Osteocyte (in vitro differentiated cells): ENCODE data around the gene TMEM237. TPM values are rescaled to one million over a fixed set of nuclear protein-coding genes. Genes with fewer than 3 reads are reported as not detected.

ENCODE experiments used
- DNase-seq: peaks from one replicate; pipeline ENCODE4 v3.0.0; 2021; ENCODE audit warnings: mixed read lengths; ENCODE audit not compliant: unreplicated experiment; ENCODE audit errors: extremely low spot score
- H3K27ac Mint-ChIP-seq: one replicate; pipeline ENCODE4 v1.8.0; 2021; ENCODE audit warnings: mild to moderate bottlenecking, mixed read lengths; ENCODE audit not compliant: unreplicated experiment
- H3K27me3 Mint-ChIP-seq: one replicate; pipeline ENCODE4 v1.8.0; 2021; ENCODE audit warnings: mixed read lengths; ENCODE audit not compliant: unreplicated experiment
- H3K36me3 Mint-ChIP-seq: one replicate; pipeline ENCODE4 v1.8.0; 2021; ENCODE audit warnings: mixed read lengths; ENCODE audit not compliant: unreplicated experiment
- H3K4me1 Mint-ChIP-seq: one replicate; pipeline ENCODE4 v1.8.0; 2021; ENCODE audit warnings: mixed read lengths; ENCODE audit not compliant: unreplicated experiment
- H3K4me3 Mint-ChIP-seq: one replicate; pipeline ENCODE4 v1.8.0; 2021; ENCODE audit warnings: mild to moderate bottlenecking, moderate library complexity, mixed read lengths; ENCODE audit not compliant: unreplicated experiment
- H3K9me3 Mint-ChIP-seq: one replicate; pipeline ENCODE4 v1.8.0; 2021; ENCODE audit warnings: mixed read lengths; ENCODE audit not compliant: unreplicated experiment
- total RNA-seq: library from RNA; stranded (reverse); gene quantifications from 2 replicates; pipeline ENCODE4 v1.2.1, GENCODE V29; 2021
- TF ChIP-seq, protein P1 (sequence below): fragments of 200-600 bp; sonication (generic); IDR thresholded peaks from 2 replicates; pipeline ENCODE4 v1.5.0; 2021; ENCODE audit warnings: antibody characterized with exemption, mild to moderate bottlenecking, moderate library complexity

Gene TMEM237
- total RNA-seq, 1 donor from 2014 or later = 38.6 TPM

DNA sequence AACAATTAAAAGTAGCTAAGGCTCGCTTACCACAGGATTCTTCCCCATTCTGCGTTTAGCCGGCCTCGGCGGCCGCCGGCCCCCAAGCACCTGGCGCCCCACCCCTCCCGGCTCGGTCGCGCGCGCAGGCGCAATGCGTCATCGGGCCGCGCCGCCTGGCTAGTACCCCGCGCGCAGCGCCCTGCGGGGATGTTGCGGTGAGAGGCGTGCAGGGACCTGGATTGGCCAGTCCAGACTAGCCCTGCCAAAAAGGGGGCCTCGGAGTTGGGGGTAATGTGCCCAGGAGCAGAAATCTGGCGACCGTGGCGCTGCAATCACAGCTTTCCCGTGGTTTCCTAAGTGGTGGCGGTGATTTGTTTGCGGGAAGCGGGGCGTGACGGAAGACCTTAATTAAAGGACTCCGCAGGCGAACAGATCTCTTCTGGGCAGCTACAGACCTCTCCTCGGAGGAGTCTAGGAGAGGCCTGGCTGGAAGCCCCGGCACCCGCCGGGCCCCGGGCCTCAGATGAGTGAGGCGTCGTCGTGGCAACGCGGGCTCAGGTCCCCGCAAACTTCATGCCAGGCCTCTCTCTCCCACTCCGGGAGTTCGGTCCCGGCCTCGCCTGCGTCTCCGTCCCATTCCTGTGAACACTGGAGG, 606 bp downstream of the TMEM237 start:
- peak; percentile 97 for DNase-seq
- Mint-ChIP-seq H3K27ac (peak overlapping the region; percentile 99), H3K27me3 (no peaks in the 10 kb centered on the region), H3K9me3 (no peaks in the 10 kb centered on the region), H3K4me1 (peaks cover 19% of the 10 kb centered on the region), H3K36me3 (peaks cover 9% of the 10 kb centered on the region), H3K4me3 (peak overlapping the region; percentile 92)
- TF ChIP-seq, protein P1, sequence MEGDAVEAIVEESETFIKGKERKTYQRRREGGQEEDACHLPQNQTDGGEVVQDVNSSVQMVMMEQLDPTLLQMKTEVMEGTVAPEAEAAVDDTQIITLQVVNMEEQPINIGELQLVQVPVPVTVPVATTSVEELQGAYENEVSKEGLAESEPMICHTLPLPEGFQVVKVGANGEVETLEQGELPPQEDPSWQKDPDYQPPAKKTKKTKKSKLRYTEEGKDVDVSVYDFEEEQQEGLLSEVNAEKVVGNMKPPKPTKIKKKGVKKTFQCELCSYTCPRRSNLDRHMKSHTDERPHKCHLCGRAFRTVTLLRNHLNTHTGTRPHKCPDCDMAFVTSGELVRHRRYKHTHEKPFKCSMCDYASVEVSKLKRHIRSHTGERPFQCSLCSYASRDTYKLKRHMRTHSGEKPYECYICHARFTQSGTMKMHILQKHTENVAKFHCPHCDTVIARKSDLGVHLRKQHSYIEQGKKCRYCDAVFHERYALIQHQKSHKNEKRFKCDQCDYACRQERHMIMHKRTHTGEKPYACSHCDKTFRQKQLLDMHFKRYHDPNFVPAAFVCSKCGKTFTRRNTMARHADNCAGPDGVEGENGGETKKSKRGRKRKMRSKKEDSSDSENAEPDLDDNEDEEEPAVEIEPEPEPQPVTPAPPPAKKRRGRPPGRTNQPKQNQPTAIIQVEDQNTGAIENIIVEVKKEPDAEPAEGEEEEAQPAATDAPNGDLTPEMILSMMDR = no peak

DNA sequence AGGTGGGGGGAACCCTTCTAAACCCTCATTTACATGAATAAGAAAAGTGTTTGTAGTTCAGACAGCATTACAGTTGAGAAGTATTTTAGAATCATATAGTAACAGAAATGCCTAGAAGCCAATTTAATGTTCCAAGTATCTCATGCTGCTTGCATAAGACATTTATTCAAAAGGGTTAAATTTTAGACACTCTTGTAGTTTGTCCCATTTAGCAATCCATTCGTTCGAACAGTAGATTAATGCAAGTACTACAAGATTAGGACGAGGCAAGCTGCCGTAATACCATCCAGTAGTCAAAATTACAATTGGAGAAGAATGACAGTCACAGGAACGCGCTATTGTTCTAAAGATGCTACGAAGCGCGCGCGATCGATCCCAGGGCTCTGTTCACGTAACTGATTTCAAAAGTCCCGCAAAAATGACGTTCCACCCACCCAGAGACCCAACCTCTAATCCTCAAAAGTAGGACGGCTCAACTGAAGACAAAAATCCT, 1.2 kb downstream of the TMEM237 start:
- TF ChIP-seq, protein P1 = no peak
- Mint-ChIP-seq H3K27ac (peak overlapping the region; percentile 99), H3K9me3 (no peaks in the 10 kb centered on the region), H3K36me3 (peaks cover 11% of the 10 kb centered on the region), H3K4me1 (peaks cover 19% of the 10 kb centered on the region), H3K27me3 (no peaks in the 10 kb centered on the region), H3K4me3 (peak overlapping the region; percentile 92)
- no peak for DNase-seq

DNA sequence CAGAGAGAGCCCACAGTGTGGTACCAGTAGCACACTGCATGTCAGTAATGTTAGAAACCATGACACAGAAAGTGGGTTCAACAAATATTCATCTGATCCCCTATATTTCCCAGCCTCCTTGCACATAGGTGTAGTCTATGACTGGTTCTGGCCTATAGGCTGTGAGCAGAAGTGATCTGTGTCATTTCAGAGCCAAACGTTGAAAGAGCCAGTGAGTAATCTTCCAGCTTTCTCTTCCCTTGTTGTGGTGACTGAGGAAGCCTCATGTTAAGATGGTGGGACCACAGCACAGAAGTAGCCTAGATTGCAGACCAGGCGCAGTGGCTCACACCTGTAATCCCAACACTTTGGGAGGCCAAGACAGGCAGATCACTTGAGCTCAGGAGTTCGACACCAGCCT, 4.1 kb downstream of the TMEM237 start:
- H3K36me3 Mint-ChIP-seq = peaks cover 31% of the 10 kb centered on the region
- no peak overlapping the region for H3K27ac Mint-ChIP-seq
- H3K9me3 Mint-ChIP-seq = no peaks in the 10 kb centered on the region
- no peak overlapping the region for H3K4me3 Mint-ChIP-seq
- no peak for DNase-seq
- H3K27me3 Mint-ChIP-seq = no peaks in the 10 kb centered on the region
- TF ChIP-seq, protein P1 = no peak
- H3K4me1 Mint-ChIP-seq = peaks cover 16% of the 10 kb centered on the region

DNA sequence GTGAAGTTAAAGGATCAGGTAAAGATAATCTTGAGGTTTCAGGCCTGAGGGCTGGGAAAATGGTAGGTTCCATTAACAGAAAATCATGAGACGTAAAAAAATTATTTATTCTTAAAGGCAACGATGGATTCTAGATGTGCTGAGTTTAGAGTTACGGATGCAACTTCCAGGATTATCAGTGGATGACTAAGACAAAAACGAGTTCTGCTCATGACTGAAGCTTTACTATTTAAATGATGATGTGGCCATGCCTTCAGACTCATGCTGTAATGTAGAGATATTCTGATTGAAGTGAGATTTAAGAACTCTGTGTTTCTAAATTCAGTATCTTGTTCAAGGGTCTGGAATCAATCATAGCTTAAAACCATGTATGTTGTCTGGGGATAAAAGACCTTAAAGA, 5.0 kb downstream of the TMEM237 start:
- peaks cover 34% of the 10 kb centered on the region for H3K36me3 Mint-ChIP-seq
- no peak overlapping the region for H3K4me3 Mint-ChIP-seq
- H3K27ac Mint-ChIP-seq = no peak overlapping the region
- no peak for DNase-seq
- H3K4me1 Mint-ChIP-seq = peaks cover 8% of the 10 kb centered on the region
- H3K9me3 Mint-ChIP-seq = no peaks in the 10 kb centered on the region
- no peaks in the 10 kb centered on the region for H3K27me3 Mint-ChIP-seq
- TF ChIP-seq, protein P1 = no peak

DNA sequence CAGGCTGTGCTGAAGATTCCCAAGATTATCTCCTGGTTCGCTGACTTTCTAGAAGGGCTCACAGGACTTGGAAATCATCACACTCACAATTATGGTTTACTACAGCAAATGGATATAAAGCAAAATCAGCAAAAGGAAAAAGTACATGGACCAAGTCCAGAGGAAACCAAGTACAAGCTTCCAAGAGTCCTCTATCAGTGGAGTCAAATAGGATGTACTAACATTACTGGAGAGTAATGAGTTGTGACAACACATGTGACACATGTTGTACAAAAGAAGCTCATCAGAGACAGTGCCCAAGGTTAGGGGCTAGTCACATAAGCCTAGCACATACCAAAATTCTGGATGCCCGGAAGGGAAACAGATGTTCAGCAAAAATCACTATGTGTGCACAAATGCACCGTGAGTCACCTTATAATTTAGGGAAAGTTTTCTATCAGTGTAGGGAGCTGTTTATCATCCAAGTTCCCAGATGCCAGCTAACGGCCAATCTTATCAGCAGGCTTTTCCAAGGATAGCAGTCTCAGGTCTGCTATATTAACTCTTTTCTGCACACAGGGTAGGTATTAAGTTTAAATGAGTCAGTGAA, 9.5 kb downstream of the TMEM237 start:
- H3K9me3 Mint-ChIP-seq = no peaks in the 10 kb centered on the region
- peaks cover 53% of the 10 kb centered on the region for H3K36me3 Mint-ChIP-seq
- DNase-seq = no peak
- no peaks in the 10 kb centered on the region for H3K4me1 Mint-ChIP-seq
- H3K4me3 Mint-ChIP-seq = no peak overlapping the region
- H3K27ac Mint-ChIP-seq = no peak overlapping the region
- TF ChIP-seq, protein P1 = no peak
- no peaks in the 10 kb centered on the region for H3K27me3 Mint-ChIP-seq
